IPS-NIHi11 (cell line): ENCODE data around the gene MAML3.
A peak's percentile ranks its signal among the peaks of the same experiment; 100 is the strongest.

Experiments used
- DNase-seq: peaks from one replicate; pipeline ENCODE4 v3.0.0; 2012; ENCODE audit warnings: mixed read lengths, low spot score

MAML3 gene

DNA sequence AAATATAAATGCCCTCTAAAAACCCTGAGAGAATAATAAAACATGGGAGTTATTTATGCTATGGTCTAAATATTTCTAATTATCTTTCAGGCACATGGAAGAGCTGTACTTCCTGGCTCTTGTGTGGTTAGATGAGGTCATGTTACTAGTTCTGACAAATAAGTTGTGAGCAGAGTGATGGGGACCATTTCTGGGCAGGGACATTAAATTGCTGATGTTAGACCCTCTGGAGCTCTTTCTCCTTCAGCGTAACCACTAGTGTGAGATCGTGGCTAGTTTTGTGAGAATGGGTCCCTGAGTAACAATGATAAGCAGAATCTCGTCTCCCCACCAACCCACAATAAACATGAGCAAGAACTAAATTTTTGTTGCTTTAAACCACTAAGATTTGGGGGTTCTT, 108.0 kb downstream of the MAML3 start:
- DNase-seq: no peak

DNA sequence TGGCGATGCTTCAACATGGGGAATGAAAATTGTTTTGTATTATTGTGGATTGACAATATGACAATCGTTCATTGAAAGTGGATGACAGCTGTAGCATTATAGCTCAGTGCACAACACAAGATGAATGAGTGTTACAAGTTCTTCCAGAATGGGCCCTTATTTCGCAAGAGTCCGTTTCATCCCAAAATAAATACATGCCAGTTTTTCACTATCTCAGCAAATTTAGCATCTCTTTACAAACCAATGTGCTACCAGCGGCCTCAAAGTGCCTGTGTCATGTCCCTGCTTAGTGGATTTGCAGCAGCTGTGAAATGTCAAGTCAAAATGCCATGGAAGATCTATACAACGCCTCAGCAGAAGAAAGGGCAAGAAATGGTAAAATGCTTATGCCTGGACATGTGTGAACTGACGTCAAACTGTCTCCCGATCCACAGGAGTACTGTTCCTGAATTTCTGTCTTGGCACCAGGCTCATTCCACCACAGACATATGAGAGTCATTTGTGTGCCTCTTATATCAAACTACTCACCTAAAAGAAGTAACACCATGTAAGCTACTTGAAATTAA, 109.6 kb downstream of the MAML3 start:
- no peak for DNase-seq

DNA sequence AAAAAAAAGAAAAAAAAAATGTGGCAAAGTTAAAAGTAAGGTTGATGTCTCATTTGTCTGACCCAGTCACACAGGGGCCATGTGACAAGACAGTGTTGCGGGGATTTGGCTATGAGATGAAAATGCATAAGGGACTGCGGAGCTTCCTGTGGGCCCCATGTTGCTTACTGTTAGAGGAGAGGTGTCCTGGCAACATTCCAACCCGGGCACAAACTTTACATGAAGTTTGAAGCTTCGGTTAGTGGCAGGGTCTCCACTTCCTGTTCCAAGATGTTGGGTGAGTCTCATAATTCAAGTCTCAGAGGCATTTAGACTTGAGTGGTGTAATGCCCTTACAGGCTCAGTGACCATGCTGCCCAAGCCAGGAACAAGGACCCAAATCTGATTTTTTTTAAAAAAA, 111.3 kb downstream of the MAML3 start:
- no peak for DNase-seq

DNA sequence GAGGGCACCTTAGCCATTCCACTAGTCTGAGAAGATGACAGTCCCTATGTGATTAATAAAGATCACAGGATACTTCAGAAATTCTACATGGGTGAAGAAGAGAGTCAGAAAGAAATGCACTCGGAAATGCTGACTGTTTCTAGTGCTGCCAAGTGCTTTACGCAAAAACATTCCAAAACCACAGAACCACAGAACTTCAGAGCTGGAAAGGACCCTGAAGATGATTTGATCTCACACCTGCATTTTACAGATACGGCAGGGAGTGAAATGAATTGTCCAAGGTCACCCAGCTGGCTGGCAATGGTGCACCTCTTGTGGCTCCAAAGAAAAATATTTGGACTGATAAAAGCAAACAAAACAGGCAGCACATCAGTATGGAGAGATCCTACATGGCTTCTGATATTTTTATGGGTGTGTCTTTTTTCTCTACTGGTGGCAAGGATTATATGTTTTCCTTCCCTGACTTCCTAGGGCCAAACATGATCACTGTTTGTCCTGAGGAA, 115.9 kb downstream of the MAML3 start:
- no peak for DNase-seq

DNA sequence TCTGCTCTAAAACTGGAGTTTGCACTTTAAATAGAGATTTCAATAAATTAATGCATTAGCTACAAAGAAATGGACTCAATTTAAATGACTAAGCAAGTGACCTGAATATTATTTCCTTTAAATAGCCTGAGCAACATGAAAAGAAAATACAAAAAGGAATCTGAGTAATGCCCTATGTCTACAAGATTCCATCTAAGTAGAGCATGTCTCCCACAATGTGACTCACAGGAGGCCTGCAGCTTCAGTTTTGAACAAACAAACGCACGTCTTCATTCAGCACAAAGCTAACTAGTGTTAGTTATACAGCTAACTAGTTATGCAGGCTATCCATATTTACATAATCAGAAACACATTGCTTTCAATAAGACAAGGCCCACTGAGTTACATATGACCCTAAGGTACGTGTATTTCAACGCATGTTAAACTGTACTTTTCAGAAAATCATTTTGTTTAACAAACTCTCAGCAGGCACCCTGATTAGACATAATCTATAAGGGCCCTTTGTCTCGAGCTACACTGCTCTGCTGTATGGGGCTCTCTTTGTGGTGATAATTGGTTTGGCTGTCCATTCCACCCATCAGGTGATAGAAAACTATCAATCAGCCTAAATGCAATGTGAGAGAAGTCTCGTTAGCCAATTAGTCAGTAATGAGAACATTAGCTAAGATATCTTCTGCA, 116.5 kb downstream of the MAML3 start:
- DNase-seq: no peak

DNA sequence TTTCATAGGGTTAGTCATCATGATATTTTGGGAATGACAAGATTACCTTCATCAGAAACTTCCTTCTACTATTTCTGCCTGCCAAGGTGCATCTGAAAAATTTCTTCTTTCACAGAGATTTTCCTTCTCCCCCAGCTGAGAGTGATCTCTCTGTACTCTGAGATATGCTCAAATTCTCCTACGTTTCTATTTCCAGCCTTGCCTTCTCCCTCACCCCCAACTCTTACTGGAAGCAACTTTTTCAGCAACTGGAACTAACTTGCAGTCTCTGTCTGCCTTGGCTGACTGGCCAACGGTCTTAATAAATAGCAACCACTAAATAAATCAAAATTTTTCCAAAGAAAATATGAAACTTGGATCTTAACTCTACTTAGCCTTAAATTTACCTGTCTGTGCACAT, 122.3 kb downstream of the MAML3 start:
- DNase-seq: no peak

DNA sequence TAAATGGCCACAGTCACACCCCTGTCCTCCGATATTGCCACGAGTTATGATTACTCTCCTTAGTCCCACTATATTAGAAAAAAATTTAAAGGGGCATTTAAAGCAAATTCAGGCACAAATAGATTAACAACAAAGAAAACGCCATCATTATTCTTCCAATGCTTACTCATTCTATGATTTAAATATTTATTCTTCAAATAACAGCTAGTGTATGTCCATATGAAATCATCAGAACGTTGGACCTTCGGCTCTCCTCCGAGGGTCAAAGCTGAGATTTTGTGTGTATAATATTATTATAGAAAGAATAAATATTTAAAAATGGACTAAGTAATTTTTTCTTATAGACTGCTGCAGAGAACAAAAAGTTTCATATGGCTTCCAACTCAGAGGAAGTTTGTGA, 122.9 kb downstream of the MAML3 start:
- no peak for DNase-seq

DNA sequence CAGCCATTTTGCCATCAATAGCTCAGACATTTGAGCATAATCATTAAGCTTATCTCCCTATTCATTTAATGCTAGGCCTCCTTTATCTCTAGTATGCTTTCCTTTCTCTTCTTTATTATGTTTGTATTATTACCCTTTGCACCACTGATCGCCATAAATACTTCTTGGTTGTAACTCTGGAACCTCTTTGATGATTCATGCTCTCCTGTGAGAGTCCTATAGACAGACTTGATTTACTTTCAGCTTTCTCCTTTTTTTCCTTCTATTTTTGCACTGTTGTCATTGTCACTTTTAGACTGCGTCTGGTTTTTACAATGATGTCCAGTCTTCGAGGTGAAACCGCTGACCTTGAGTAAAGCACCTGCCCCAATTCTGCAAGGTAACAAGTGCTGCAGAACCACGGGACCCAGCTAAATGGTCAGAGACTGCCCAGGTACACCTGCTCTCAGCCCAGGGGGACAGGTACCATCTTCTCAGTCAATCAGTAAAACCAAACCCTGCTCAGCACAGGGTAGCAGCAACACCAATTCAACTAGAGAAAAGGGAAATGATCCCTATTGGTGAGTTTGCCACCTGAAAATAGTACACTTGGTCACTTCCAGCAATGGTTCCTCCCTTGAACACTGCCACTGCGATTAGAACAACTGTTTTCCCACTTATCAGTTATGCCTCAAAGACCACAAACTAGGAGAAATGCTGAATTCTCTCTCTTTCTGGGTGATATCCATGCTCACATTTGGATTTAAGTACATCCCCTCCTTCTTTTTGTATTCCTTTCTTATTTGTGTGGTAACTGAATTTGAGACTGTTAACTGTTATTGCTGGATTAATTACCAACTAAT, 125.1 kb downstream of the MAML3 start:
- DNase-seq: no peak

DNA sequence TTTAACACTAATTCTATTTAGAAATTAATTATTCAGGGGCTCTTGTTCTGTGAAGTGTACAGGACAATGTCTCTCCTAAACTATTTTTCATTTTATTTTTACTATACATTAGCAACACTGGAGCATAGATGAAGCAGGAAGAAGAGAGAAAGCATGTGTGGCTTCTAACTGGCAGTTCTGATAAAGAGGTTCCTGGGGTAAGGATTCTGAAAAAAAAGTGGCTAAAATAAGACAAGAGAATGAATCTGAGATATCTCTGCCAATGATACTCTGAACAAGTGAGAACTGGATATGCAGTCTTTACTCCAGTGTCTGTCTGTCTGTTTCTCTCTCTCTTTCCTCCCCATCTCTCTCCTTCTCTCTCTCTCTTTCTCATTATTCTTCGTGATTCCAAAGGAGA, 125.9 kb downstream of the MAML3 start:
- no peak for DNase-seq

DNA sequence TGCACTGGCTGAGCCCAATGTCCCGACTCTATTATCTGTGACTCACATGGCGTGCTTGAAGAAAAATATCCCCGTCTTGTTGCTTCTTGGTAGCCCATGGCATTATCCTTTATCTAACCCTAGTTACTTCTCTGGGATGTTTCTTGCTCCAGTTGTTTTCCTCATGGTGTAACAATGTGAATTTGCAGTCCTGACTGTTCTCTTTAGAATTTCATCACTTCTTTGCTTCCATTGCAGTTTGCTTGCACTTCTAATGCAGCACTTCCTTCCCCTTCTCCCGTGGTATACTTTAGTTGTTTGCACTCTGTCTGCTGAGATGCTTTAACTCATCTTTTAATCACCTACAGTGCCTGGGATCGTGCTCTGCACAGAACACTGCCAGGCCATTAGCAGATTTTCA, 126.9 kb downstream of the MAML3 start:
- no peak for DNase-seq

DNA sequence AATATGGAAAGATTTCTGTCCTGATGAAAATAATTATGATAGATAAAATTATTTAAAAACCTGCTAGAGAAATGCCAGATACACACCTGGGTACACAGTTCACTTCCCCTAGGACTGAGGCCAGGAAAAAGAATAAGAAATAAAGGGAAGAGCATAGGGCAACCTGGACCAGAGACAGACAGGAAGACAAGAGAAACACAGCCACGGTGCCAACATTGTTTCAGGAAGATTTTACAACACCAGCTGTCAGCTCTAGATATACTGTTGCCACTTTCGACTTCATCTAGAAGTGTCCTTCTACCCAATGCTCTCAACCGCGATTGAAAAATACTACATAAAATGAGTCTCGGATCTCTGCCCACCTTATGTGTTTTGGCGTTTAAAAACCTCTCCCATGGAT, 128.5 kb downstream of the MAML3 start:
- DNase-seq: no peak

DNA sequence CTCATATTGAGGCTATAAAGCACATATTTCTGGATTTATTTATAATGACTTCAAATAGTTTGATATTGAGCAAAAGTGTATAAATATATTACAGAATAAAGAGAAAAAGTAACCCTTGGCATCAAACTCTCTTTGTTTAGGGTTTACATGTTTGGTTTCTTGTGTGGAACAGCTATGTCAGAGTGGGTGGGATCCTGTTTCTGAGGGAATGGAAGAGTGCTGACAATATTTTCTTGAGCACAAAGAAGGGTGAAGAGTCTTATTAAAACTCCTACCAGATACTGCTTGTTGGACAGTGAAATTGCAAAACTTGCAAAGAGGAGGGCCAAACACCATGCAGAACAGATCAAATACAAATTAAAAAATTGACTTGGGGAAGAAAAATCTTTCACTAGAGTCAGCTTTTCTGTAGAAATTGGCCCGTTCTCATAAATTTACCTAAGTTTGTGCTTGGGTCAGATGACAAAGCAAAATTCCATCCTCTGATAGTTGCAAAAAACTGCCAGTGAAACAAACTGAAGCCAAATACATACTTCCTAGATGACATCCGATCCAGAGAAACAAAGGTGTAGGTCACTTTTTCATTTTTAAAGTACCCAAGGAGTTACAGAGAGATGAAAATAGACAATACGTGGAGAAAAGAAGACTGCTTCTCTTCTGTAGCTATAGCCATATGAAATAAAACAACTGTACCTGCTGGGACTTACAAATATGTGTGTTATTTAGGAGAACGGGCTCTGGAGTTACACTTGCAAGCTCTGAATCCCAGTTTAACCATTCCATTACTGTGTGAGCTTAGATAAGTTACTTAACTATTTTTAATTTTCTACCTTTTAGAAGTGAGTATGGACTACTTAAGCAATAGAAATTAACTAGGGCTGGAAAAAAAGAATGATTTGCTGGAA, 133.3 kb downstream of the MAML3 start:
- DNase-seq: no peak

DNA sequence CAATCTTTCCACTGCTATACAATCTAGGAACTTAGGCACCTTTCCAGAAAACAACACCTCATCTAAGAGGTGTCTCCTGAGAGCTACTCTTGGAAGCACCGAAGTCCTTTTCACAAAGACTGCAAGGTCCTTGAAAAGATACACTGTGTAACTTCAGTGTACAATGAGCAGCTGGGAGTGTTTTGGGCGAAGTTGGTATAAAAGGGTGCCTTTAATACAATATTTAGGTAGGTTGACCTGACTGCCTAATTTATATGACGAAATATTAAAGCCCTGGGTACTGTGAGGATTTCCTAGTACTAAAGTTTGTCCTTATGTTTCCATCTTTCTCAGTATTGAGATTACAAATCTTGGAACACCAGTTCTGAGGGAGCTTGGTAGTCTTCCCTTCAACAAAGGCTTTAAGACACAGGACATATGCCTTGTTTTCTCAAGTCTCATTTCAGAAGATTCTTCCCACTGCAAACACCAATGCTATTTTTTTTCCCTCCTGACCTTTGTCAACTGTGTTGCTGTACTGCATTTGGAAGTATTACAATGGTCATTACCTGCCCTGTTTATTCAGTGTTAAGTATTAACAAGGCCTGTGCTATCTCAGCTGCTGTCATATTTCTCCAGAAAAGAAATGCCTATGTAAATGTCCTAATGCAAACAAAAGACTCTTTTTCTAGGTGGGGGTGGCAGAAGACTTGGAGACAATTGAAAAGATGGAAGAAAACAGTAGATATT, 134.2 kb downstream of the MAML3 start:
- DNase-seq: no peak

DNA sequence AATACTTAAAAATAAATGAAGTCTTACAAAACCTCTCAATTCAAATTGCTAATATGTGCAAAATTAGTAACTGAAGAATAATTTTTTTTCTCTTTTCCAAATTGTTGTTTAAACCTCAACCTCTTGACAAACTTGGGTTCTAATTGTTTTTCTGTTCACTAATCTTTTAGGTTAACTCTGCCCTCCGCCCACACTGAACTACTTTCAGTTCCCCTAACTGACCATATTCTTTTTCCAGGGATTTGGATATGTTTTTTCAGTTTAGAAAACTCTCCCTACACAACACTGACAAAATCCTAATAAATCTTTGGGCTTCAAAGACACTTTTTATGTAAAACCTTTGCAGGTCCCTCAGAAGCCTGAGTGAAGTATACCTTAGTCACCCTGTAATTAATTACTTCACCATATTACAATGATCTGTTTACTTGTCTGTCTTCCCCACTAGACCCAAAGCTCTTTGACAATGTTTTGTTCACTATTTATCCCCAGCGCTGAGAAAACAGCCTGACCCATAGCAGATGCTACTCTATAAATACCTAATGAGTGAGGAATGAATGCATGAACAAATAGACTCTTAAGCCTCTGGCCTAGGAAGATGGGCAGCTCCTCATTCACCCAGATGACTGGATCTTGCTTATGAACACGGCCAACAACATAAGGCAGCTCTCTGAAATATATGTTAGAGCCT, 134.9 kb downstream of the MAML3 start:
- no peak for DNase-seq

DNA sequence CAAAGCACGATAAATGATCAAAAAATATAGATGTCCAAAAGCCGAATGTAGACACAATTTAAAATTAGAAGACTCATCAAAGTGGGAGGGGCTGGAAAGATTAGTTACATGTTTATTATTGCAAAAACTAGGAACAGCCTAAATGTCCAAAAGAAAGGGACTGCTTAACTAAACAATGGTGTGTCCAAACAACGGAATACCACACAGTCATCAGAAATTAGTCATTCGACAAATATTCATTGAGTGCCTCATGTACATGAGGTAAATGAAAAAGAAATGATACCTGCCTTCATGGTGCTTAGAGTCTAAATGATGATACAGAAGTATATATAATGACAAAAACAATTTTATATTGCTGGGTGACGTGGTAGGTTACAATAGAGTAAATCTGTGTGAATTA, 139.7 kb downstream of the MAML3 start:
- DNase-seq: no peak

DNA sequence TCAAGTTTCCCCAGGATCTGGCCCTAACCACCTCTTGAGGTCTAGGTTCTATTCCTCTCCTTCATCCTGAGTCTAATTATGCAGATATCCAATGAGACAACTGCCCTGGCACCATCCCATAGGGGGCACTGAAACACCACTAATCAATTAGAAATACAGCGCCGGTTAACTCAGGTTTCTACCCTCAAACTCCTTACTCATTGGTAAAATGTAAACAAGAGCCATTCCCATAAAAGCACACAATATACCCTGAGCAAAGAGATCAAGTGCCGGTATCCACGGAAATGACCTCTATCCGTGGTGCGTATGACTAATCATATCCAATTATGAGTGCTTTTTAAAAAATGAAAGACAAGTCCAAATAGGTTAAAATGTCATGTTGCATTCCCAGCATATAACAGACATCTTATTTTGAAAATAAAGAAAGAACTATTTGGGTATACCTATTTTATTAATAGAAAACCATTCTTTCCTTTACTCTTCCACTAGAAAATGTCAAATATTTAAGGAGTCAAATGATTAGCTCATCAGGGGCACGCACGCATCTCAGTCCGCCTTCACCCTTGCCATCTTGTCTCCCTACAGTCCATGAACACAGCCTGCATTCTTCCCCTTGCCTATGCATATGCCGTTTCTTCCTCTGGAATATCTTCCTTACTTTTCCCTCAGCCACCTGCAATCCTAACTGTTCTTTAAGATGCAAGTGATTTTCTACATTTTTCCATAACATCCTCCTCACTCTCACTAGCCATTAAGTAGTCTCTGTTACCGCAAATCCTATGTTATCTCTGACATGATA, 141.1 kb downstream of the MAML3 start:
- DNase-seq: peak; percentile 50

DNA sequence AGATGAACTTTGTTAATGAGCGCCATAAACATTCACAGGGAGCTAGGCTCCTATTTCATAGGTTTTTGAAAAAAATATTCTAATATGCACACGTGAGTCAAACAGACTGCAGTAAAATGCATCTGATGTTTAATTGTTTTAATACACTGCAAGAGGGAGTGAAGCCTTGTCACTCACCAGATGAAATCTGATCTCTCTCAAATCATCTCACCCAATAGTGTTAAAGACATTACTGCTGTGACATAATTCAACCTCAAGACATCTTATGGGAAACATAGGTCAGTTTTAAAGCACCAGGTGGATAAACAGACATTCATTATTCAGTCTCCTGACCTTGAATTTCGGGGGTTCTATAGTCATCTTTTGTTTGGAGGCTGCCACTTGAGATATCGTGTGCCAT, 148.3 kb downstream of the MAML3 start:
- DNase-seq: peak; percentile 23

DNA sequence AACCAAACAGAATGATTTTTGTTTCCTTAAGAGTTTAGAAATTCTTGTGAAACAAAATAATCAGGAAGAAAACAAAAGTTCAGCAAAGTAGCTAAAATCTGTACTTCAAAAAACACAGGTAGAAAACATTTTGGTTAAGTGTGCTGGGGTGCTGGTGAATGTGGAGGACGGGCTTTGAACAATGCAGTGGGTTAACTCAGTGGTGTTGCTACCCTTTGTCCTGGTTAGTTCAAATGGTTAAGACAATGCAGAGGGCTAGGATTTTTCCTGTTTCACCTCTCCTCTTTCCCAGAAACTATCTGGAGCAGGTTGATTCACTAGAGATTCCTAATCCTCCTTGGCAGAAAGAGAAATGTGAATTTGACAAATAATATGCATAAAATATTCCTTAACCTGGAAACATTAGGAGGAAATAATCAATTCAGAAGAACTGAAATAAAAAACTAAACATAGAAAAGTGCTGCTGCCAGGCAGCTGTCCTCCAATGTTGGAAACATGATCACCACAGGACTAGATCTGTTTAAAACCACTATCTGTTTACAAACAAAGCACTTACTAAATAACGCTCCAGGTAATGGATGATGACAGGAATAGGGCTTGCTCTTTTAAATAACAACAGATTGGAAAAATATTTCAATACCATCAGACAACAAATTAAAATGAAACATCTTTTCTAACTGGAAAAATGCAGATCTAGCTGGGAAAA, 148.9 kb downstream of the MAML3 start:
- DNase-seq: no peak

DNA sequence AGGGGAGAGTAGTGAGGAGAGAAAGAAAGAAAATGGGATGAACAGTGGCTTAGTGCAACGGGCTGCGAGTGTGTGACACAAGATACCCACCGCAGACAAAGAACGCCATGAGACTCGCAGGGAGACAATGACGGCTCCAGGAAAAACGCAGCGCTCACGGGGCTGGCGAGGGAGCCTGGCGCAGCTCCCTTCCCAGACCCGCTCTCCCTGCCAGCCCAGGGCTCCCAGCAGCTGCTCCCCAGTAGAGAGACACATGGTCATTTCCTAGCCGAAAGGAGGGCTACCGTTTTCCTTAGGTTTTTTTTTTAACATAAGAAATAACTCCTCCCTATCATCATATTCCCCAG, 149.5 kb downstream of the MAML3 start:
- peak; percentile 64 for DNase-seq
